Endothelial cell of umbilical vein (primary cell): ENCODE measurements around the gene GRID2IP.

Experiments used
- EZH2 ChIP-seq: IDR thresholded peaks from 2 replicates; pipeline ENCODE4 v1.6.1; 2012; ENCODE audit warnings: borderline replicate concordance, low read depth, mild to moderate bottlenecking, moderate library complexity, low read length, inconsistent platforms; ENCODE audit not compliant: severe bottlenecking
- POLR2A ChIP-seq: IDR thresholded peaks from 2 replicates; pipeline ENCODE4 v1.6.1; 2012; ENCODE audit warnings: low read depth, mild to moderate bottlenecking, control low read depth, low read length
- POLR2AphosphoS5 ChIP-seq: IDR thresholded peaks from 2 replicates; pipeline ENCODE4 v1.6.1; 2012; ENCODE audit warnings: low read depth, mild to moderate bottlenecking, control low read depth, low read length, moderate library complexity; ENCODE audit not compliant: insufficient read depth
- TF ChIP-seq, protein P1 (sequence below): IDR thresholded peaks from 2 replicates; pipeline ENCODE4 v1.6.1; 2011; ENCODE audit not compliant: insufficient read depth, insufficient read length
- TF ChIP-seq, protein P2 (sequence below), 2 donors: IDR thresholded peaks; 1 replicate in 1 of 2; 2 replicates in 1 of 2; pipeline ENCODE4 v1.5.1; 2011; ENCODE audit warnings: low read length in 2 of 2, mild to moderate bottlenecking in 2 of 2, moderate library complexity in 2 of 2, control low read depth in 1 of 2, inconsistent platforms in 1 of 2, low read depth in 1 of 2; ENCODE audit not compliant: insufficient read depth in 1 of 2; ENCODE audit errors: extremely low read depth in 1 of 2

DNA sequence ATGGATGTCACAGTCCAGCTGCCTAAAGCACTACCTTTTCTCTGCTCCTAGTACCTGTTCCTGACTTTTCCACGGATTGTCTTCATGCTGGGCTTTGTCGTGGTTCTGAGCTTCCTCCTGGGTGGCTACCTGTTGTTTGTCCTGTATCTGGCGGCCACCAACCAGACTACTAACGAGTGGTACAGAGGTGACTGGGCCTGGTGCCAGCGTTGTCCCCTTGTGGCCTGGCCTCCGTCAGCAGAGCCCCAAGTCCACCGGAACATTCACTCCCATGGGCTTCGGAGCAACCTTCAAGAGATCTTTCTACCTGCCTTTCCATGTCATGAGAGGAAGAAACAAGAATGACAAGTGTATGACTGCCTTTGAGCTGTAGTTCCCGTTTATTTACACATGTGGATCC is 37.3 kb upstream of the GRID2IP start:
- no peak for TF ChIP-seq POLR2A
- TF ChIP-seq, protein P1, sequence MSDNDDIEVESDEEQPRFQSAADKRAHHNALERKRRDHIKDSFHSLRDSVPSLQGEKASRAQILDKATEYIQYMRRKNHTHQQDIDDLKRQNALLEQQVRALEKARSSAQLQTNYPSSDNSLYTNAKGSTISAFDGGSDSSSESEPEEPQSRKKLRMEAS = no peak
- TF ChIP-seq, protein P2, sequence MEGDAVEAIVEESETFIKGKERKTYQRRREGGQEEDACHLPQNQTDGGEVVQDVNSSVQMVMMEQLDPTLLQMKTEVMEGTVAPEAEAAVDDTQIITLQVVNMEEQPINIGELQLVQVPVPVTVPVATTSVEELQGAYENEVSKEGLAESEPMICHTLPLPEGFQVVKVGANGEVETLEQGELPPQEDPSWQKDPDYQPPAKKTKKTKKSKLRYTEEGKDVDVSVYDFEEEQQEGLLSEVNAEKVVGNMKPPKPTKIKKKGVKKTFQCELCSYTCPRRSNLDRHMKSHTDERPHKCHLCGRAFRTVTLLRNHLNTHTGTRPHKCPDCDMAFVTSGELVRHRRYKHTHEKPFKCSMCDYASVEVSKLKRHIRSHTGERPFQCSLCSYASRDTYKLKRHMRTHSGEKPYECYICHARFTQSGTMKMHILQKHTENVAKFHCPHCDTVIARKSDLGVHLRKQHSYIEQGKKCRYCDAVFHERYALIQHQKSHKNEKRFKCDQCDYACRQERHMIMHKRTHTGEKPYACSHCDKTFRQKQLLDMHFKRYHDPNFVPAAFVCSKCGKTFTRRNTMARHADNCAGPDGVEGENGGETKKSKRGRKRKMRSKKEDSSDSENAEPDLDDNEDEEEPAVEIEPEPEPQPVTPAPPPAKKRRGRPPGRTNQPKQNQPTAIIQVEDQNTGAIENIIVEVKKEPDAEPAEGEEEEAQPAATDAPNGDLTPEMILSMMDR (IDR thresholded peaks at IDR 0.05; ENCODE audit: extremely low read depth in 1 of 2, insufficient read depth in 1 of 2, low read depth in 1 of 2, low read length in 2 of 2) = no peak
- no peak for TF ChIP-seq POLR2AphosphoS5
- TF ChIP-seq EZH2 = no peak
